Loucy (cell line): ENCODE results near the gene ESAM.

Experiments used
- H2AFZ ChIP-seq: fragments of 200-600 bp; sonication (generic); 2 replicates; pipeline ENCODE4 v1.6.0; 2016; ENCODE audit warnings: antibody characterized with exemption, mild to moderate bottlenecking, low read length, moderate library complexity
- H3F3A ChIP-seq: fragments of 200-600 bp; 2 replicates; pipeline ENCODE4 v1.6.0; 2016; ENCODE audit warnings: antibody characterized with exemption, low read depth, mild to moderate bottlenecking
- H3K27me3 ChIP-seq: fragments of 200-600 bp; sonication (generic); 2 replicates; pipeline ENCODE4 v1.6.1; 2014; ENCODE audit warnings: low read length, mild to moderate bottlenecking; ENCODE audit not compliant: insufficient read depth, poor library complexity, severe bottlenecking
- H3K36me3 ChIP-seq: fragments of 200-600 bp; sonication (generic); 2 replicates; pipeline ENCODE4 v1.6.1; 2016; ENCODE audit warnings: low read length; ENCODE audit not compliant: insufficient read depth
- H3K4me1 ChIP-seq: fragments of 200-600 bp; sonication (generic); 2 replicates; pipeline ENCODE4 v1.5.1; 2014; ENCODE audit warnings: low read length, mild to moderate bottlenecking; ENCODE audit not compliant: insufficient read depth, poor library complexity, severe bottlenecking
- H3K4me2 ChIP-seq: fragments of 200-600 bp; sonication (generic); 2 replicates; pipeline ENCODE4 v1.6.0; 2014; ENCODE audit warnings: antibody characterized with exemption, low read length, low read depth, mild to moderate bottlenecking; ENCODE audit not compliant: poor library complexity, severe bottlenecking
- H3K4me3 ChIP-seq: fragments of 200-600 bp; sonication (generic); 2 replicates; pipeline ENCODE4 v1.5.1; 2014; ENCODE audit warnings: low read length, mild to moderate bottlenecking, mixed read lengths; ENCODE audit not compliant: poor library complexity, severe bottlenecking
- H3K79me2 ChIP-seq: fragments of 200-600 bp; sonication (generic); 2 replicates; pipeline ENCODE4 v1.6.1; 2014; ENCODE audit warnings: low read length; ENCODE audit not compliant: insufficient read depth
- H3K9ac ChIP-seq: fragments of 200-600 bp; sonication (generic); 2 replicates; pipeline ENCODE4 v1.6.0; 2014; ENCODE audit warnings: mild to moderate bottlenecking, low read depth, low read length, moderate library complexity; ENCODE audit not compliant: poor library complexity, severe bottlenecking
- H3K9me2 ChIP-seq: fragments of 200-600 bp; sonication (generic); replicated peaks from 2 replicates; pipeline ENCODE4 v1.6.1; 2016; ENCODE audit warnings: low read depth, low read length, mixed read lengths
- H3K9me3 ChIP-seq: fragments of 200-600 bp; sonication (generic); 2 replicates; pipeline ENCODE4 v1.6.1; 2014; ENCODE audit warnings: mild to moderate bottlenecking, antibody characterized with exemption, low read length, low read depth; ENCODE audit not compliant: insufficient read depth
- H4K20me1 ChIP-seq: fragments of 200-600 bp; sonication (generic); 2 replicates; pipeline ENCODE4 v1.6.0; 2014; ENCODE audit warnings: antibody characterized with exemption, low read length, mild to moderate bottlenecking; ENCODE audit not compliant: insufficient read depth, poor library complexity, severe bottlenecking
- EZH2phosphoT487 ChIP-seq: fragments of 200-600 bp; IDR thresholded peaks from 2 replicates; pipeline ENCODE4 v1.6.1; 2018; ENCODE audit warnings: antibody characterized with exemption, mild to moderate bottlenecking, moderate library complexity, borderline replicate concordance
- TF ChIP-seq, protein P1 (sequence below): fragments of 200-600 bp; sonication (generic); conservative IDR thresholded peaks from 2 replicates; pipeline ENCODE4 v1.5.1; 2014; ENCODE audit warnings: mild to moderate bottlenecking, antibody characterized with exemption, low read length

ESAM gene

DNA sequence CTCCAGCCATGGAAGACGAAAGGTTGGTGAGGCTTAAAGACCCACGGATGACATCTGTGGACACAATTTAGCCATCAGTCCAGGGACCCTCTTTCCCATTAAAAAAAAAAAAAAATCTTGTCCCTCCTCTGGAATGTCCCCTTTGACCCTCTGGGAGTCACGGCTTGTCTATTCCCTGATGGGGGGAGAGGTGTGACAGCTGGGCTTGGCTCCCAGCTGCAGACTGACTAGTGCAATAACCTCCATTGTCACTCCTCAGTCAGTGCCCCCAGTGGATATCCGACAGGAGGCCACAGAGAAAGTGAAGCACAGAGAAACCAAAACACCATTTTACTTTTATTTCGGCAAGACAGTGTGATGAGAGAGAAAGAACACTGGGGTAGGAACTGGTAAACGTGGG lies 7.4 kb downstream of the ESAM start:
- no peak overlapping the region for H3K4me3 ChIP-seq
- no peak overlapping the region for H3K4me2 ChIP-seq
- no peak overlapping the region for H3K9ac ChIP-seq
- H2AFZ ChIP-seq: no peak overlapping the region
- H3K27me3 ChIP-seq: no peaks in the 10 kb centered on the region
- H3K36me3 ChIP-seq: no peaks in the 10 kb centered on the region
- H3K9me2 ChIP-seq: no peaks in the 10 kb centered on the region
- TF ChIP-seq EZH2phosphoT487: no peak
- TF ChIP-seq, protein P1, sequence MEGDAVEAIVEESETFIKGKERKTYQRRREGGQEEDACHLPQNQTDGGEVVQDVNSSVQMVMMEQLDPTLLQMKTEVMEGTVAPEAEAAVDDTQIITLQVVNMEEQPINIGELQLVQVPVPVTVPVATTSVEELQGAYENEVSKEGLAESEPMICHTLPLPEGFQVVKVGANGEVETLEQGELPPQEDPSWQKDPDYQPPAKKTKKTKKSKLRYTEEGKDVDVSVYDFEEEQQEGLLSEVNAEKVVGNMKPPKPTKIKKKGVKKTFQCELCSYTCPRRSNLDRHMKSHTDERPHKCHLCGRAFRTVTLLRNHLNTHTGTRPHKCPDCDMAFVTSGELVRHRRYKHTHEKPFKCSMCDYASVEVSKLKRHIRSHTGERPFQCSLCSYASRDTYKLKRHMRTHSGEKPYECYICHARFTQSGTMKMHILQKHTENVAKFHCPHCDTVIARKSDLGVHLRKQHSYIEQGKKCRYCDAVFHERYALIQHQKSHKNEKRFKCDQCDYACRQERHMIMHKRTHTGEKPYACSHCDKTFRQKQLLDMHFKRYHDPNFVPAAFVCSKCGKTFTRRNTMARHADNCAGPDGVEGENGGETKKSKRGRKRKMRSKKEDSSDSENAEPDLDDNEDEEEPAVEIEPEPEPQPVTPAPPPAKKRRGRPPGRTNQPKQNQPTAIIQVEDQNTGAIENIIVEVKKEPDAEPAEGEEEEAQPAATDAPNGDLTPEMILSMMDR: no peak
- no peaks in the 10 kb centered on the region for H4K20me1 ChIP-seq
- H3F3A ChIP-seq: no peaks in the 10 kb centered on the region
- no peaks in the 10 kb centered on the region for H3K9me3 ChIP-seq
- H3K4me1 ChIP-seq: no peaks in the 10 kb centered on the region
- no peaks in the 10 kb centered on the region for H3K79me2 ChIP-seq

DNA sequence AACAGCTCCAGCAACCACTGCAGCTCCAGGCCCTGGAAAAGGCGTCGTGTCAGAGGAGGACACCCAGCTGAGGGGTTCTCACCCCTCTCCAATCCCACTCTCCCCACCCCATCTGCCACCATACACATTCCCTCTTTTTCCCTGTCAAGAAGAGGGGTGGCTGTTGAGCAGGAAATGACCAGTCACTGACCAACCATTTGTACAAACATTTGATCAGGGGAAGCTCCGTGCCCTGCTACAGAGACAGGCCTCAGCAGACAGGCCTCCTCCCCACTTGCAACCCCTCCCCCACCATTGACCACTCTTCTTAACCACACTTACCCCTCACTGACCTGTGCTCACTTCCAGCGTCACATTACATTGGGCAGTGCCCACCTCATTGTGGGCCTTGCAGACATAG lies 7.8 kb downstream of the ESAM start:
- Histone ChIP-seq H3K36me3 (no peaks in the 10 kb centered on the region), H3F3A (no peaks in the 10 kb centered on the region), H3K27me3 (no peaks in the 10 kb centered on the region), H3K79me2 (no peaks in the 10 kb centered on the region), H4K20me1 (no peaks in the 10 kb centered on the region), H3K9ac (no peak overlapping the region), H2AFZ (no peak overlapping the region), H3K4me1 (no peaks in the 10 kb centered on the region), H3K9me2 (no peaks in the 10 kb centered on the region), H3K9me3 (no peaks in the 10 kb centered on the region), H3K4me3 (no peak overlapping the region), H3K4me2 (no peak overlapping the region)
- TF ChIP-seq EZH2phosphoT487: no peak
- TF ChIP-seq, protein P1: no peak

DNA sequence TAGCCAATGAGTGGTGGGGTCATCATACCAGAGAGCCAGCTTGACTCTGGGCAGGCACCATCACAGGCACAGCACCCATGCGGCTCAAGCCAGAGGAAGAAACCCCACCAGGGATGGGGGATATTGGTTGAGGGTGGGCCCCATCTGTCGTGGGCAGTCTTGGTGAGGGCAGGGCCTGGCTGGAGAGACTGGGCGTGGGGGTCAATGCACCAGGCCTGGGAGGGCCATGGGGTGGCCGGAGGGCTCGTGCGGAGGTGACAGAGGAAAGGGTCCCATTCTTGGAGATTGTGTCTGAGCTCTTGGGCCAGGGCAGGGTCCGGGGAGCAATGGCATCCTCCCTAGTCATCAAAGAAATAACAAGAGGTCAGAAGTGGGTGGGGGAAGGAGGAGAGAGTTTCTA lies 8.5 kb downstream of the ESAM start:
- no peaks in the 10 kb centered on the region for H4K20me1 ChIP-seq
- H2AFZ ChIP-seq: no peak overlapping the region
- H3K4me1 ChIP-seq: no peaks in the 10 kb centered on the region
- H3K4me2 ChIP-seq: no peak overlapping the region
- H3K9me2 ChIP-seq: no peaks in the 10 kb centered on the region
- H3K4me3 ChIP-seq: no peak overlapping the region
- H3K79me2 ChIP-seq: no peaks in the 10 kb centered on the region
- H3K36me3 ChIP-seq: no peaks in the 10 kb centered on the region
- no peak overlapping the region for H3K9ac ChIP-seq
- TF ChIP-seq, protein P1: no peak
- TF ChIP-seq EZH2phosphoT487: no peak
- H3K9me3 ChIP-seq: no peaks in the 10 kb centered on the region
- H3F3A ChIP-seq: no peaks in the 10 kb centered on the region
- H3K27me3 ChIP-seq: no peaks in the 10 kb centered on the region
